ENCODE measurements around the gene TSTD2.

The TSTD2 gene

GRCh38 chr9:97659771-97660170 lies 26.6 kb upstream of the TSTD2 start:
- Histone ChIP-seq H3K9me3 (ENCODE audit: control insufficient read depth, insufficient read depth, low read length) (no peaks in the 10 kb centered on the region), H3K27me3 (ENCODE audit: control insufficient read depth, insufficient read depth, low read length) (no peaks in the 10 kb centered on the region), H3K36me3 (ENCODE audit: control insufficient read depth, insufficient read depth, low read length) (peaks cover 15% of the 10 kb centered on the region), H3K4me1 (ENCODE audit: control insufficient read depth, insufficient read depth, low read length) (no peaks in the 10 kb centered on the region), H3K9ac (ENCODE audit: low read depth, low read length) (no peak overlapping the region), H3K4me3 (ENCODE audit: low read depth, low read length) (no peak overlapping the region)

GRCh38 chr9:97658707-97659106 lies 25.5 kb upstream of the TSTD2 start:
- Histone ChIP-seq H3K4me1 (ENCODE audit: control insufficient read depth, insufficient read depth, low read length) (no peaks in the 10 kb centered on the region), H3K36me3 (ENCODE audit: control insufficient read depth, insufficient read depth, low read length) (peaks cover 12% of the 10 kb centered on the region)

GRCh38 chr9:97651646-97652045 lies 18.5 kb upstream of the TSTD2 start:
- no peak overlapping the region for H3K4me3 ChIP-seq (ENCODE audit: low read depth, low read length)
- no peaks in the 10 kb centered on the region for H3K9me3 ChIP-seq (ENCODE audit: control insufficient read depth, insufficient read depth, low read length)
- no peaks in the 10 kb centered on the region for H3K27me3 ChIP-seq (ENCODE audit: control insufficient read depth, insufficient read depth, low read length)
- H3K4me1 ChIP-seq (ENCODE audit: control insufficient read depth, insufficient read depth, low read length), result no peaks in the 10 kb centered on the region
- H3K9ac ChIP-seq (ENCODE audit: low read depth, low read length), result no peak overlapping the region
- H3K36me3 ChIP-seq (ENCODE audit: control insufficient read depth, insufficient read depth, low read length), result peaks cover 19% of the 10 kb centered on the region

More at GRCh38 chr9:97658707-97659106, 25.5 kb upstream of the TSTD2 start:
- Histone ChIP-seq H3K4me3 (ENCODE audit: low read depth, low read length) (no peak overlapping the region), H3K9ac (ENCODE audit: low read depth, low read length) (no peak overlapping the region), H3K27me3 (ENCODE audit: control insufficient read depth, insufficient read depth, low read length) (no peaks in the 10 kb centered on the region), H3K9me3 (ENCODE audit: control insufficient read depth, insufficient read depth, low read length) (no peaks in the 10 kb centered on the region)

- Histone ChIP-seq H3K9ac (ENCODE audit: low read depth, low read length) (no peak overlapping the region), H3K4me1 (ENCODE audit: control insufficient read depth, insufficient read depth, low read length) (no peaks in the 10 kb centered on the region), H3K36me3 (ENCODE audit: control insufficient read depth, insufficient read depth, low read length) (peaks cover 16% of the 10 kb centered on the region), H3K9me3 (ENCODE audit: control insufficient read depth, insufficient read depth, low read length) (no peaks in the 10 kb centered on the region), H3K4me3 (ENCODE audit: low read depth, low read length) (no peak overlapping the region), H3K27me3 (ENCODE audit: control insufficient read depth, insufficient read depth, low read length) (no peaks in the 10 kb centered on the region)
These were observed 14.8 kb upstream of the TSTD2 start for GRCh38 chr9:97647996-97648395.

- Histone ChIP-seq H3K9ac (ENCODE audit: low read depth, low read length) (no peak overlapping the region), H3K4me3 (ENCODE audit: low read depth, low read length) (no peak overlapping the region), H3K36me3 (ENCODE audit: control insufficient read depth, insufficient read depth, low read length) (peaks cover 13% of the 10 kb centered on the region), H3K9me3 (ENCODE audit: control insufficient read depth, insufficient read depth, low read length) (no peaks in the 10 kb centered on the region), H3K4me1 (ENCODE audit: control insufficient read depth, insufficient read depth, low read length) (no peaks in the 10 kb centered on the region), H3K27me3 (ENCODE audit: control insufficient read depth, insufficient read depth, low read length) (no peaks in the 10 kb centered on the region)
These were observed 12.6 kb upstream of the TSTD2 start for GRCh38 chr9:97645720-97646119.

- H3K9ac ChIP-seq (ENCODE audit: low read depth, low read length), result no peak overlapping the region
- H3K4me3 ChIP-seq (ENCODE audit: low read depth, low read length), result no peak overlapping the region
- H3K4me1 ChIP-seq (ENCODE audit: control insufficient read depth, insufficient read depth, low read length), result peaks cover 6% of the 10 kb centered on the region
- H3K36me3 ChIP-seq (ENCODE audit: control insufficient read depth, insufficient read depth, low read length), result no peaks in the 10 kb centered on the region
- H3K9me3 ChIP-seq (ENCODE audit: control insufficient read depth, insufficient read depth, low read length), result no peaks in the 10 kb centered on the region
- no peaks in the 10 kb centered on the region for H3K27me3 ChIP-seq (ENCODE audit: control insufficient read depth, insufficient read depth, low read length)
These were observed 7.2 kb upstream of the TSTD2 start for GRCh38 chr9:97640325-97640724.

- H3K36me3 ChIP-seq (ENCODE audit: control insufficient read depth, insufficient read depth, low read length), result no peaks in the 10 kb centered on the region
These were observed 5.5 kb upstream of the TSTD2 start for GRCh38 chr9:97638666-97639065.

GRCh38 chr9:97636903-97637302 lies 3.7 kb upstream of the TSTD2 start:
- no peaks in the 10 kb centered on the region for H3K9me3 ChIP-seq (ENCODE audit: control insufficient read depth, insufficient read depth, low read length)
- no peak overlapping the region for H3K9ac ChIP-seq (ENCODE audit: low read depth, low read length)
- H3K4me1 ChIP-seq (ENCODE audit: control insufficient read depth, insufficient read depth, low read length), result peaks cover 6% of the 10 kb centered on the region

More at GRCh38 chr9:97638666-97639065, 5.5 kb upstream of the TSTD2 start:
- H3K9me3 ChIP-seq (ENCODE audit: control insufficient read depth, insufficient read depth, low read length), result no peaks in the 10 kb centered on the region
- H3K27me3 ChIP-seq (ENCODE audit: control insufficient read depth, insufficient read depth, low read length), result no peaks in the 10 kb centered on the region
- no peak overlapping the region for H3K4me3 ChIP-seq (ENCODE audit: low read depth, low read length)
- peaks cover 6% of the 10 kb centered on the region for H3K4me1 ChIP-seq (ENCODE audit: control insufficient read depth, insufficient read depth, low read length)
- H3K9ac ChIP-seq (ENCODE audit: low read depth, low read length), result no peak overlapping the region

GRCh38 chr9:97635026-97635425 lies 1.9 kb upstream of the TSTD2 start:
- H3K4me3 ChIP-seq (ENCODE audit: low read depth, low read length), result peak overlapping the region; percentile 68
- peaks cover 6% of the 10 kb centered on the region for H3K4me1 ChIP-seq (ENCODE audit: control insufficient read depth, insufficient read depth, low read length)
- no peaks in the 10 kb centered on the region for H3K9me3 ChIP-seq (ENCODE audit: control insufficient read depth, insufficient read depth, low read length)
- H3K9ac ChIP-seq (ENCODE audit: low read depth, low read length), result no peak overlapping the region
- H3K27me3 ChIP-seq (ENCODE audit: control insufficient read depth, insufficient read depth, low read length), result no peaks in the 10 kb centered on the region
- no peaks in the 10 kb centered on the region for H3K36me3 ChIP-seq (ENCODE audit: control insufficient read depth, insufficient read depth, low read length)

More at GRCh38 chr9:97636903-97637302, 3.7 kb upstream of the TSTD2 start:
- no peak overlapping the region for H3K4me3 ChIP-seq (ENCODE audit: low read depth, low read length)
- H3K36me3 ChIP-seq (ENCODE audit: control insufficient read depth, insufficient read depth, low read length), result no peaks in the 10 kb centered on the region
- H3K27me3 ChIP-seq (ENCODE audit: control insufficient read depth, insufficient read depth, low read length), result no peaks in the 10 kb centered on the region

- Histone ChIP-seq H3K9ac (ENCODE audit: low read depth, low read length) (peak overlapping the region; percentile 90), H3K4me1 (ENCODE audit: control insufficient read depth, insufficient read depth, low read length) (peaks cover 10% of the 10 kb centered on the region), H3K36me3 (ENCODE audit: control insufficient read depth, insufficient read depth, low read length) (no peaks in the 10 kb centered on the region), H3K27me3 (ENCODE audit: control insufficient read depth, insufficient read depth, low read length) (no peaks in the 10 kb centered on the region), H3K9me3 (ENCODE audit: control insufficient read depth, insufficient read depth, low read length) (no peaks in the 10 kb centered on the region), H3K4me3 (ENCODE audit: low read depth, low read length) (peak overlapping the region; percentile 68)
These were observed 807 bp upstream of the TSTD2 start for GRCh38 chr9:97633859-97634490.

GRCh38 chr9:97632248-97632984 lies 752 bp downstream of the TSTD2 start:
- Histone ChIP-seq H3K27me3 (ENCODE audit: control insufficient read depth, insufficient read depth, low read length) (no peaks in the 10 kb centered on the region), H3K4me3 (ENCODE audit: low read depth, low read length) (peak overlapping the region; percentile 68), H3K4me1 (ENCODE audit: control insufficient read depth, insufficient read depth, low read length) (peaks cover 15% of the 10 kb centered on the region), H3K9ac (ENCODE audit: low read depth, low read length) (peak overlapping the region; percentile 90), H3K36me3 (ENCODE audit: control insufficient read depth, insufficient read depth, low read length) (no peaks in the 10 kb centered on the region), H3K9me3 (ENCODE audit: control insufficient read depth, insufficient read depth, low read length) (no peaks in the 10 kb centered on the region)

GRCh38 chr9:97630591-97630990 lies 2.6 kb downstream of the TSTD2 start:
- Histone ChIP-seq H3K27me3 (ENCODE audit: control insufficient read depth, insufficient read depth, low read length) (no peaks in the 10 kb centered on the region), H3K4me1 (ENCODE audit: control insufficient read depth, insufficient read depth, low read length) (peaks cover 10% of the 10 kb centered on the region), H3K9ac (ENCODE audit: low read depth, low read length) (no peak overlapping the region), H3K4me3 (ENCODE audit: low read depth, low read length) (no peak overlapping the region), H3K36me3 (ENCODE audit: control insufficient read depth, insufficient read depth, low read length) (no peaks in the 10 kb centered on the region), H3K9me3 (ENCODE audit: control insufficient read depth, insufficient read depth, low read length) (no peaks in the 10 kb centered on the region)

All from iPS-15b (cell line).